NCI-H1417 treated with DMSO at 0.1 percent for 48 hours (cell line): ENCODE data around the gene KREMEN1.
"Not testable (repeated sequence)": the region's sequence is repeated elsewhere in the genome, so short reads cannot be mapped to it uniquely, and the experiment has no call there.

Experiments
- DNase-seq: peaks from one replicate; lab custom pipeline; 2025; lab: John Stamatoyannopoulos, UW

The KREMEN1 gene

GRCh38 chr22:29108137-29108536, 35.3 kb downstream of the KREMEN1 start:
- DNase-seq: no peak

DNA sequence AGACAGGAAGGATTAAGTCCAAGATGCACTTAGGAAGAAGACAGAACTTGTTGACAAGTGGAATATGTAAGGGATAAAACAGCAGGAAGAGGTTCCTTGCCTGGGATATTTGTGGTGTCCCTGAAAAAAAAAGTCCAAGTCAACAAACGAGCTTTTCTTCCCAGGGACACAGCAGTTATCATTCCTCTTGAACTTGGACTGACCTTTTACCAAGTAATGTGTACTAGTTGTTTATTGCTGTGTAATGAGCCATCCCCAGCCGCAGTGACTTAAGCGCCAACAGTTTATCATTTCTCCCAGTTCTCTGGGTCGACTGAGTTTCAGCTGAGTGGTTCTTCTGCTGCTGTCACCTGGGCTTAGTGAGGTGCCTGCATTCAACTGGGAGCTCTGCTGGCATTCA, 37.0 kb downstream of the KREMEN1 start:
- DNase-seq: no peak

DNA sequence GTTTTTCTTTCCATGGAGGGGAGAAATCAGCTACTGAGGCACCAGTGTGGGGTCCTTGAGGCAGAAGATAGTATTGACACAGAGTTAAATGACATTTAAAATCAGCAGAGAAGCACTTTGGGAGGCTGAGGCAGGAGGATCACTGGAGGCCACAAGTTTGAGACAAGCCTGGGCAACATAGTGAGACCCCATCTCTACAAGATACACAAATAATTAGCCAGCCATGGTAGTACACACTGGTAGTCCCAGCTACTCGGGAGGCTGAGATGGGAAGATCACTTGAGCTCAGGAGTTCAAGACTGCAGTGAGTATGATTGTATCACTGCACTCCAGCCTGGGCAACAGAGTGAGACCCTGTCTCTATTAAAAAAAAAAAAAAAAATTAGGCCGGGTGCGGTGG, 38.1 kb downstream of the KREMEN1 start:
- DNase-seq: no peak

- DNase-seq: no peak
Measured at GRCh38 chr22:29112121-29112520, 39.3 kb downstream of the KREMEN1 start.

GRCh38 chr22:29112681-29113080, 39.8 kb downstream of the KREMEN1 start:
- no peak for DNase-seq

DNA sequence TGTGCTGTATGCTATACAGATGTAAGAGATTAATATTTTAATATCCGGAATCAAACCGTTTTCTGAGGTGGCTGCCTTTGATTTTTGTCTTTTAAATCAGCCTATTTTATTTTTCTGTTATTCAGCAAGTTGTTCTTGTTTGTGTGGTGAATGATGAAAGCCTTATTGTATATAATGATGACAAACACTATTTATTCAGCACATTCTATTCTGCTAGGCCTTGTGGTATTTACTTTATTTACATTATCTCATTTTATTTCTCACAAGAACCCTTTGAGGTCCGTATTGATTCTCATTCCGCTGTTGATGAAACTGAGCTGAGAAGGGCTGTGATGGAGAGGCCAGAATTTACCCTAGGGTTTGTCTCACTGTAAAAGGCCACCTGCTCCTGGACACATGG, 40.5 kb downstream of the KREMEN1 start:
- DNase-seq: no peak

GRCh38 chr22:29114392-29114791, 41.6 kb downstream of the KREMEN1 start:
- no peak for DNase-seq

DNA sequence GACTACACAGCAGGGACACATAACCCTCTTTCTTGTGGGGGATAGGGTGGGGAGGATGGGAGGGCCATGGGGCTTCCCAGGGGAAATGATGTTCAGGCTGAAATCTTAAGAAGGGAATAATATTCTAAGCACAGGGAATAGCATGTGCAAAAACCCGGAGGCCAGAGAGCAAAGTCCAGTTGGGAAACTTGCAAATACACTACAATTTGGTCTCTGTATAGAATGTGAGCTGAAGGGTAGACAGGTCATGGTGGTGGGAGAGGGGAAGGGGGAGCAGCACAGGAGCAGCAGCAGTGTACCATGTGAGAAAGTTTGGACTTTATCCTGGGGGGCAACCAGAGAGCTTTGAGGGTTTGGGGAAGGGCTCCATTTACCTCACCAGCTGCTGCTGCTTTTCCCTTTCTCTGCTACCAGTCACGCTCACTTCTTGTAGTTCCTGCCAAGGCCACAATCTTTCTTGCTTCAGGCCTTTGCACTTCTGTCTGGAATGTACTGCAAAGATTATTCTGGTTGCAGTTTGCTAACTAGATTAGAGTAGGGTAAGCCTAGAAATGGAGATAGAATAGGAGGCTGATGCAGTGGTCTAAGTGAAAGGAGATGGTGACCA, 43.0 kb downstream of the KREMEN1 start:
- DNase-seq: no peak

GRCh38 chr22:29116397-29117123, 43.7 kb downstream of the KREMEN1 start:
- peak; percentile 13 for DNase-seq

GRCh38 chr22:29117799-29118477, 45.1 kb downstream of the KREMEN1 start:
- no peak for DNase-seq

DNA sequence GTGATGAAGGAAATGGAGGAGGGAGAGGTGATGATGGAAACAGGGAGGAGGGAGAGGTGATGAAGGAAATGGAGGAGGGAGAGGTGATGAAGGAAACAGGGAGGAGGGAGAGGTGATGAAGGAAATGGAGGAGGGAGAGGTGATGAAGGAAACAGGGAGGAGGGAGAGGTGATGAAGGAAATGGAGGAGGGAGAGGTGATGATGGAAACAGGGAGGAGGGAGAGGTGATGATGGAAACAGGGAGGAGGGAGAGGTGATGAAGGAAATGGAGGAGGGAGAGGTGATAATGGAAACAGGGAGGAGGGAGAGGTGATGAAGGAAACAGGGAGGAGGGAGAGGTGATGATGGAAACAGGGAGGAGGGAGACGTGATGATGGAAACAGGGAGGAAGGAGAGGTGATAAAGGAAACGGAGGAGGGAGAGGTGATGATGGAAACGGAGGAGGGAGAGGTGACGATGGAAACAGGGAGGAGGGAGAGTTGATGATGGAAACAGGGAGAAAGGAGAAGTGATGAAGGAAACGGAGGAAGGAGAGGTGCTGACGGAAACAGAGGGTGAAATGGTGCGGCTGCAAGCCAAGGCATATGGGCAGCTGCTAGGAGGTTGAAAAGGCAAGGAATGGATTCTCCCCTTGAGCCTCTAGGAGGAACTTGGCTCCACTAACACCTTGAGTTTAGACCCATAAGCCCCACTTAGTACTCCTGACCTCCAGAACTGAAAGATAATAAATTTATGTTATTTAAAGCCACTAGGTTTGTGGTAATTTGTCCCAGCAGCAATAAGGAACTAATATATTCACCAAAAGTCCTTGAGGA, 47.5 kb downstream of the KREMEN1 start:
- DNase-seq: not testable (repeated sequence)

DNA sequence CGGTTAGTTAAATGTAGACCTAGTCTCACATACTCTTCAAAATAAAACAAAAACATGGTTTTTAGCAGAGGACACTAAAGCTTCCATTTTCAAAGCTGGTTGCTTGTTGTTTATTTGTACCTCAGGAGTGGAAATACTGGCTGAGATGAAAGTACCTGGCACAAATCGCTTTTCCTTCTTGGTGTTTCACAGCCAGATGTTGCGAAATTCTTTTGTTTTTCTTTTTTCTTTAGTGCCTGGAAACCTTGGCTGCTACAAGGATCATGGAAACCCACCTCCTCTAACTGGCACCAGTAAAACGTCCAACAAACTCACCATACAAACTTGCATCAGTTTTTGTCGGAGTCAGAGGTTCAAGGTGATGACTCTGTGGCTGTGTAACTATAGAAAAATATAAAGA, 48.3 kb downstream of the KREMEN1 start:
- no peak for DNase-seq

DNA sequence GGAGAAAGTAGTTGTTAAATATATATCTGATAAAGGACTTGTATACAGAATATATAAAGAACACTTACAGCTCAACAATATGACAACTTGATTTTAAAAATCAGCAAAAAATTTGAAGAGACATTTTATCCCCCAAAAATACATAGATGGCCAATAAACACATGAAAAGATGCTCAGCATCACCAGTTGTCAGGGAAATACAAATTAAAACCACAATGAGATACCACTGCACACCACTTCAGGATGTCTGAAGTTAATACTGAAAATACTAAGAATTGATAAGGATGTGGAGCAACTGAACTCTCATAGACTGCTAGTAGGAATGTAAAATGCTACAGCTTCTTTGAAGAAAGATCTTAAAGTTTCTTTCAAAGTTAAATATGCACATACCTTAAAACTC, 49.2 kb downstream of the KREMEN1 start:
- DNase-seq: no peak

GRCh38 chr22:29124777-29125442, 52.1 kb downstream of the KREMEN1 start:
- no peak for DNase-seq

DNA sequence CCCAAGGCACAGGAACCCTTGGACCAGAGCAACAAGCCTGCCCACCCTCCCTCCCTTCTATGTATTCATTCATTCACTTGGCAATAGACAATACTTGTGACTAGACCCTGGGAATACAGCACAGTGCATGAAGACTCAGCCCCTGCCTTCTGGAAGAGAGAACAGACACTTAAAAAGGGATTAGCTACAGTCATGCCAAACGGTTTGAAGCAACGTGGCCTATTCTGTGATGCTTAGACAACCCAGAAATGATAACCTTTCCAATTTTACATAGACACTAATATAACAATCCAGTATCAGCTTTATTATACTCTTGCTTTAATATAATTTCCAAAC, 52.6 kb downstream of the KREMEN1 start:
- no peak for DNase-seq

- DNase-seq: no peak
Measured at GRCh38 chr22:29125844-29126243, 53.0 kb downstream of the KREMEN1 start.

GRCh38 chr22:29126670-29127395, 54.0 kb downstream of the KREMEN1 start:
- no peak for DNase-seq

- no peak for DNase-seq
Measured at GRCh38 chr22:29128891-29129807, 56.3 kb downstream of the KREMEN1 start.

DNA sequence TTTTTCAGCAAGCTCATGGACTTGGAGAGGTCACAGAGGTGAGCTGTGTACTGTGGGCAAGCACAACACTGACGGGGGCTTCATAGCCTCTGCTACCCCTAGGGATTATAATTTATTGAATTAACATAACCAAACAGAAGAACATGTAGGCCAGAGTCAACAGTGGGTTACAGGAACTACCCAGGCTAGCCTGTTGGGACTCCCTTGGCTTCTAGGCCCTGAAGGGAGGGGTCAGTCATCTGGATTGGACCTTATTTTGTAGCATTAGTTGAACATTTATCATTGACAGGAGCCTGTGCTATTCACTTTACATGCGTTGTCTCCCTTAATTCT, 56.9 kb downstream of the KREMEN1 start:
- DNase-seq: no peak

DNA sequence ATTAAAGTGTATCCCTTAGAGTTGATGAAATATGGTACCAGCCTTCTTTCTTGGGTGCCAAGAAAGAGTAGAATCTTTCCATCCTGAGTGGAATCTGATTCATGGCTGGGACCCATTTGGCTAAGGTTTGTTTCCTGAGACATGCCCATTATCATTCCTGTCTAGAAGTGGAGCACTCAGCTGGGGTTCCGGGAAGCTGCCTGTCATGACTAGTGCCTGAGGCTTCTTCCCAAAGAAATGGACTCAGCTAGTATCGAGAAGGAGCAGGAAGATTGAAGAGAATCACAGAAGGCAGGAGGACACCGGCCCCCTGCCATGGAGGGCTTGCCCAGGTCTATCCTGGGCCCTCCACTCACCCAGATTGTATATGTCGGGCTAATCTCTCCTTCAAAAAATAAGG, 57.6 kb downstream of the KREMEN1 start:
- no peak for DNase-seq
